Tongue (tissue), 2 donors: Measurements from ENCODE around the gene LAPTM4A. TPM values are rescaled to one million over a fixed set of nuclear protein-coding genes. Genes with fewer than 3 reads are reported as not detected.
"Not testable (repeated sequence)": the region's sequence is repeated elsewhere in the genome, so short reads cannot be mapped to it uniquely, and the experiment has no call there.

ENCODE experiments used
- DNase-seq: peaks from one replicate; pipeline ENCODE4 v3.0.0-alpha.2; 2015
- total RNA-seq: library from RNA; depleted of rRNA; stranded (reverse); fragments of >200 nt; gene quantifications from one replicate; pipeline ENCODE4 v1.2.3, GENCODE V29; 2014

Gene LAPTM4A
- 190 TPM for total RNA-seq

DNA sequence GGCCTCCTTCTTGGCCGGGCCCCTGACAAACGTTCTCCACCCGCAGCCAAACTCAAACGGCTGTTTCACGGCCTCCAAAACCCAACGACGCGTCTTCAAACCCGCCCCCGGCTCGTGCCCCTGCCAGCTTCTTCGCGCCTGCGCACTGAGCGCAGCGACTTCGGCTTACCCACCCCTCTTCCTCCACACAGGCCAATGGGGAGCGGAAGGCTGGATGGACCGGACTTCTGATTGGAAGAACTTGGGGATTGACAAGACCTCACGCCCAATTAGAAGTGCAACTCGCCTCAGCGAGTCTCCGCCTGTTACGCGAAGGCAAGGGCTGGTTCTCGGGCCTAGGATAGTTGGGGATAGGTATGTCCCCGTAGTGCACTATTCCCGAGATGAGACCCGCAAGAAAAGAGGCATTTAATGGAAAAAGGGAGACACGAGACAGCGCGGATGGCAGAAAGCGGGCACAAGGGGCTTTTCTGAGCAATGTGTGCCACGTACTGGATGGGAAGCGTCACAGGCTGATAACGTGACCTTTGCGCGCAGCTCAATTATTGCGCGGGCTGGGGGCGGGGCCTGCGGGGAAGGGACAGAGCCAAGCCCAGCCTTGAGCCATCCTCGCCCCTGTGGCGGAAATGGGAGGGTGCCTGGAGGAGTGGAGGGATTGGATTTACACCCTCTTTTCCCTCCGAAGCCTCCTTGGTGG, at the start of gene LAPTM4A:
Gene LAPTM4A, minus strand, starts transcription at position 97 of the 697 bp plus-strand sequence. CDS start 108 bp downstream, outside the sequence.
- DNase-seq: peak; percentile 100

DNA sequence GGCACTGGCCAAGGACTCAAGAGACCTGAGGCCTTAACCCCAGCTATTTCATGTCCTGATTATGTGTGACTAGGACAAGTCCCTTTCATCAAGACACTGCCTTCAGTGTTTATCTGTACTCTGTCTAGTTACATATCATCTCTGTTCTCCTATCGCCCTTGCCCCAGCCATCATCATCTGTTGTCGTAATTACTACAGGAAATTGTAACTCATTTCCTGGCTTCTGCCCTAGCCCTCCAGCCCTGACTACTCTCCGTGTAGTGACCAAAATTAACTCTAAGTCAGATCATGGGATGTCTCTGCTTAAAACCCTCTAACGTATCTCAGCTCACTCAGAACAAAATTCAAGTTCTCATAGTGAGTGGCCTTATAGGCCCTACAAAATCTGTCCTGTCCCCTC, 49.3 kb upstream of the LAPTM4A start:
- no peak for DNase-seq

DNA sequence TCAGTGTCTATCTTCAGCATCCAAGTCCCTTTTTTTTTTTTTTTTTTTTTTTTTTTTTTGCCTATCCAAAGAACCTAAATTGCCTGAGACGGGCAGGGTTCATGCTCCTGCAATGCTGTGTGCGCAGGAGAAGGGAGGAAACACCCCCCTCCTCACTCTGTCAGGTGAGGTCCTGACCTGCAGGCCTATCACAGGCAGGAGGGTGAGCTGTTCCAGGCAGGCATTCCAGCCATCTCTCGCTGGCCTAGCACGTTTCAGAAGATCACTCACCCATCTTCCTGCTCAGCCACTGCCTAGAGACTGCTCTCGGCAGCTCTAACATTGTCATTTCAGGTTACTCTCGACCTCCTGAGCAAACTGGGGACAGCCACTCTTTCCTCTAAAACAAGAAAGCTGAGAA, 48.4 kb upstream of the LAPTM4A start:
- DNase-seq: no peak

DNA sequence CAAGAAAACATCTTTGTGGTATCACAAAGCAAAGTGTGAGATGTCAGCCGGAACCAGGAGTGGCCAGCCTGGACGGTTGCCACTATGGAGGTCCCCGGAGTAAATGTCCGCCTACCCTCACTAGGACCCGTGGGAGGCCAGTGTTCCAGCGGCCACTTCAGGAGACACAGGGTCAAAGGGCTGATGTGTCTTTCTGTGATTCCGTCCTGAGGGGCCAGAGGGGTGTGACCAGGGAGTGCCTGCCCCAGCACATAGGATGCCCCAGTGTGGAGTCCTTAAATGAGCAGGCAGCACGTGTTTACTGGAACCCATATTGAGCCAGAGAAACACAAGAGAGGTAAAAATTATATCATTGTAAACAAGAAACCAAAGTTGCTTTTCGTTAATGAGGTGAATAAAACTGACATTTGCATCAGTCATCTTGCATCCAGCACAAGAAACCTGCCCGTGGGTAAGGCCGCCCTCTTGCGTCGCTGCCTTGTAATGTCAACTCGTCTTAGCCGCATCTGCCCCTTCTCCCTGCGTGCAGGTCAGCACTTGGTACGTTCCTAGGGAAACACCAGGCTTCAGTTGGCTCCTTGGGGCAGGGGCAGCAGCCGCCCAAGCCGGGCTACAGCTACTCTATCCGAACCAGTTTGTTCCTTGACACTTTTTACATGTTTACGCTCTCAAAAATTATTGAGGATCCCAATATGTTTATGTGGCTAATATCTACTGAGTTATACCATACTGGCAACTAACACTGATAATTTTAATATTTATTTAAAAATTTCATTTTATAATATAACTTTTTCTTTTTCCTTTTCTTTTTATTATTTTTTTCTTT, 46.7 kb upstream of the LAPTM4A start:
- peak; percentile 91 for DNase-seq

DNA sequence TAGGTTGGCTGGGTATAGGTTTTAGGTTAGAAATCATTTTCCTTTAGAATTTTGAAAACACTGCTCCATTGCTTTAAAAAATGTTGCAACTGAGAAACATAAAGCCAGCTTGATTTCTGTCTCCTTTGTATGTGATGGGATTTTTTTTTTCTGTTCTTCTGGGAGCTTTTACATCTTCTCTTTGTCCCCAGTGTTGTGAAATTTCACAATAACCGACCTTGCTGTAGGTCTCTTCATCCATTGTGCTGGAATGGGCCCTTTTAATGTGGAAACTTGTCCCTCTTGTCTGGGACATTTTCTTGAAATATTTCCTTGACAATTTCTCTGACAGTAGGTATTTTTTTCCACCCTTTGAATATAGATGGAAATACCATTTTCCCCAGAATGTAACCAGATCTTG, 44.0 kb upstream of the LAPTM4A start:
- DNase-seq: no peak

DNA sequence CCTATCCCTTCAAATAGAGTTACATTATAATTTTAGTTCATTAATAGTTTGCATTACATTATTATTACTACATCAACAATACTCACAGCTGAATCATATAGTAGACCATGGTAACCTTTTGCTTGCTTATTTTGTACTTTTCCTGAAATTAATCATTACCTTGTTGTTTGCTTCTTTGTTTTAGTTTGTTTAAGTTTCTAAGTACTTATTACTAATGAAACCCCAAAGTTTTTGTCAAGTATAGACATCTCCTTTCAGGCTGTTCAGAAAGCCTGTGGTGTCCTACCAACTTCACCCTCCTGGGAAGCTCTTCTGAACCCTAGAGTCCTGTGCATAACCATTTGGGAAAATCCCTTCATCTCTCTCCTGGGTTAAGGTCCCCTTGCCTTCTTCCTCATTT, 43.5 kb upstream of the LAPTM4A start:
- no peak for DNase-seq

DNA sequence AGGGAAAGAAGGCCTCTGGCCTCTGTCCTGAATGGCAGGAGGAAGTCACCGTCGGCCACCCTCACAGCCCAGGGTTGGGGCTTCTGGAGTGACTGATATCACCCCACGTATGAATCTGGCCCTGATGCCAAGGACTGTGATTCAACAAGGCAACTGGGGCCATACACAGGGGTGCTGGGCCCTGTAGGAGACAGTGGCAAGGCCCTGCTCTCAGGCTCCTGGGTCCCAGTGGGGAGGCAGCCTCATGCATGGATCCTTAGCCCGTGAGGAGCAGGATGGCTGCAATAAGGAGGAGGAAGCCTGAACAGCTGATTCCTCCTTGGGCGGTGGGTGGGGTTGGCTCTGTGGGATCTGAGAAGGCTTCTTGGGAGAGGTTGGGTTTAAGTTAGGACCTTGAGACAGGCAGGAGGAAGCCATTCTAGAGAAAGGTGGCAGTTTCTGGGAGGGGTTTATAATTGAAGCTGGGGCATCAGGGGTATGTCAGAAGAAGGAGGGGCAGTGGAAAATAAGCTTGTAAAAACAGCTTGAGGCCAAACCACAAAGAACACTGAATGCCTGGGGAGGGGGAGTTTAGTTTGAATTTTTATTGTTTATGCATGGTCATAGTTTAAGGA, 42.8 kb upstream of the LAPTM4A start:
- DNase-seq: no peak

DNA sequence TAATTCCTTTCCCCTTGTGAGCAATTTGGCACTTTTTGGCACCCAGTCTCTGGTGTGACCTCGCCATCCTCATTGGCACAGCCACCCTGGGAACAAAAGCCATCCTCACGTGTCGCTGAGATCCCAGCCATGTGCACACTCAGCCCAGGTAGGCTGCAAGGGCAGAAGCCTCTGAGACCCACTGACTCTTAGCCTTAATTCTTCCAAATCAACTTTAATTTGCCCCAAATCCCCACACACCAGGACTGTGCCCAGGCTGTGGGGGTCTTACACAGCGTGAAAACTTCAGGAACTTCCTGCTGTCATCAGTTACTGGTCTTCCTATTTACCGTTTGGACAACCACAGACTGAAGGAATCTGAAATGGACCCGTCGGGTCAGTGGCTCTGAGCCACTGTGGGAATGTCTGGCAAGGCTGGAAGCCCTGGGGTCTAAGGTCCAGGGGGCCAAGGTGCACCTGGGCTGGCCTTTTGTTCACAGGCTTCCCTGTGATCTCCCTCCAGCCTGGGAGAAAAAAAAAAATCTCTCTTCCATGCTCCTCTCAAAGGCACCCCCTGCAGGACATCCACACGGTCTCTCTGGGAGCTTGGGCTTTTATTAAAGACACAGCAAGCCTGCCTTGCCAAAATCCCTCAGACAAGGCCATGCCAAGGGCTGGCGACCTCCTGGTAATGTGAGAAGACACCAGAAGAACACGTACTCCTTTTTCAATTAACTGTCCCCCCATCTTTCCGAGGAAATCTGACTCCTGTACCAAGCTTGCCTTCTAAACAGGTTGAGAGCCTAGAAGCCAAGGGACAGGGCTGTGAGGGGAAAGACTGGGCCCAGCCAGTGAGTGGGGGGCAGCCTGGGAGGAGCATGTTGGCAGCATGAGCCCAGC, 42.1 kb upstream of the LAPTM4A start:
- peak; percentile 88 for DNase-seq

DNA sequence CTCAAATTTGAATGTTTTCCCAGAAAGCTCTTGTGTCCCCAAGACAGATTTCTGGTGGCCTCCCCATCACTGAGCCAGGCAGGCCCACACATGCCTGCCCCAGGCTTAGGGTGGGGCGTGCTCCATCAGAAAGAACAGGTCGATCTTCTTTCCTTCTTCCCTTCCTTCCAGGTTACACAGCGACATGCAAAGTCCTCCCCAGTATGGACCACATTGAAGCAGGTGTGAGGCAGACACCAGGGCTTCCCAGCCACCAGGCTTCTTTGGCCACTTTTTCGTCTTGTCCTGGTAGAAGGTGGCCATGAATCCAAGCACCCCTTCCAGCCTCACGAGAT, 41.4 kb upstream of the LAPTM4A start:
- no peak for DNase-seq

DNA sequence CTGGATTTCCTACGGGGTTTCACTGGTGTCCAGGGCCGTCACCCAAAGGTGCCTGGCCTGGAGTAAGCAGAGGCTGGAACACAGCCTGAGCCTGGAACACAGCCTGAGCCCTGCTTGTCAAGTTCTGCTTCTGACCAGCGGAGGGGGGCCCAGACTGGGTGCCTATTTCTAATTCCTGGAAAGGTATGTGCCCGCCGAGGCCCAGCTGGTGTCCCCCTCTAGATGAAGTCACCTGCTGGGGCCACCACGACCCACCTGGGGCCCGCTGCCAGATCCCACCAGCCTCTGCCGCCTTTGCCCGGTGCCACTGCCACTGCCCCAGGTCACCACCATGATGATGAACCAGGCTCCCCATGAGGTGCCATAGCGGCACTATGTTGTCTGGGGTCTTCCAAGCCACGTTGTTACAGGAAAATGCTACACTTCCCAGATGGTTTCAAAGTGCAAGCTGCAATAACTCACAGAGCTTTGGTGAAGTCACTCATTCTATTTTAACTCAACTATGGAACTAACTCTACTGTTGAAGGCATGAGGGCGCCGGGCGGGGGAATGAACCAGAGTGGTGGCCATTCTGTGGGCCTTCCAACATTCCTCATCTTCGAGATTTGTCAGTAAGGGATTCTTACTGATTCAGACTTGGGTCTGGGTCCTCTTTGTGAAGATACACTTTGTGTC, 40.9 kb upstream of the LAPTM4A start:
- peak; percentile 30 for DNase-seq

DNA sequence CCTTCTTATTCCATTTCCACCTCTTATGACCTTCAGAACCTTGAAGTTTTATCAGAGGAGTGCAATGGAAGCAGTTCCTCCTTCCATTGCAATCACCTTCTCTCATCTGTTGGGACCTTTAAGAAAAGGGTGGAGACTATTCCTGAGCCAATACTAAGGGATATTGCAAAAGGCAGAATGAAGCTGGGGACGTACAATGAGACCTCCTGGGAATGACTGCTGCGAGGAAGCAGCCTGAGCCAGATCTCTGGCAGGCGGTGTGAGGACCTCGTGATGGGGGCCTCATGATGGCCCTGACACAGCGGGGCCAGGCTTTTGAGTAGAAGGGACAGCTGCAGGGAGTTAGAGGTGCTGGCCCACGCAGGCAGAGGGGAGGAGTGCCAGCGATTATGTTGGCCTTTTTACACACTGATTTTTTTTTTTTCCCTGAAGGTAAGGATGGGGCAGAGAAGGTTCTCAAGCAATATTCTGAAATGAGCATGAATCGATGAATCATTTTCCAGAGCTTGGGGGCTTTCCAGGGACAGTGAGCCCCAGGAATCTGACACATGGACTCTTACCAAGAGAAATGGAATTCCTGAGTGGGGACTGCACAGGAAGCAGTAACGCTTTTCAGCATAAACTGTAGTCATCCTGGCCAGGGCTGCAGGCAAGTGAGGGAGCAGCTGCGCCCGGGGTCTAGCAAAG, 40.0 kb upstream of the LAPTM4A start:
- peak; percentile 96 for DNase-seq

DNA sequence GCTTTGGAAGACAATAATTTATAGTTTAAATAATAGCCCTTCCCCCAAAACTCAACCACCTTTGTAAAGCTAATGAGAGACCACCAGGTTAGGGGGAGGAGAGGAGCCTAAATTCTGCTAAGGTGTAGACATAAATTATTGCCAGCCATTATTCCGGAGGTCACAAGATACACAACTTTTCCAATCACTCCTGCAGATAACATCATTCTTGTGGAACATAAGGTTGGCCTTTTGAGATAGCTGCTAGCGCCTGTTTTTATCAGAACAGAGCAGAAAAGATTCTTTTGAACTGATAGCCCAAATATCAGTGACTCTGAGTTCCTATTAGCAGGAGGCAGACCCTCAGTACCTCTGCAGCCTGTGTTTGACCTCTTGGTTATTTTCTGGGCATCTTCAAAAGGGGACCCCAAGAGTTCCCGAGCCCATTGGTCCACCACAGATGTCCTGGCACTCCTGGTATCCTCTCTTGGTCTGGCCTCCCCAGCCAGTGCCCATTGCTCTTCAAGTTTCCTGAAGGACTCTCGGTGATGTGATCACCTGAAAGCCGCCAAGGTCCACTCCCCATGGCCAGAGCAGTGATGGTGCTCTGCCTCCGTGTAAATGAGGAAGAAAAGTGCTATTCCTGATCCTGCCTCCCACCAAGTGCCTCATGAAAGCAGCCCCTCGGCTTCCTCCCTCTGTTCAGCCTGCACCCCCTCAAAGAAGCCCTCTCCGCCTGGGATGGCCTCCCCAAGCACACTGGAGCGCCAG, 38.5 kb upstream of the LAPTM4A start:
- no peak for DNase-seq

DNA sequence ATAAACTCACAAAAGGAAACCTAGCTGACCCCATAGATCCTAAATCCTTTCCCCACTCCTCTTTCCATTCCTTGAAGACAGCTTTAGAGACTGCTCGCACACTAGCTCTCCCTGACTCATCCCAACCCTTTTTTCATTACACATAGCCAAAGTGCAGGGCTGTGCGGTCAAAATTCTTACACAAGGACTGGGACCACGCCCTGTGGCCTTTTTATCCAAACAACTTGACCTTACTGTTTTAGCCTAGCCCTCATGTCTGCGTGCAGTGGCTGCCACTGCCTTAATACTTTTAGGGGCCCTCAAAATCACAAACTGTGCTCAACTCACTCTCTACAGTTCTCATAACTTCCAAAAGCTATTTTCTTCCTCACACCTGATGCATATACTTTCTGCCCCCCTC, 34.5 kb upstream of the LAPTM4A start:
- not testable (repeated sequence) for DNase-seq

DNA sequence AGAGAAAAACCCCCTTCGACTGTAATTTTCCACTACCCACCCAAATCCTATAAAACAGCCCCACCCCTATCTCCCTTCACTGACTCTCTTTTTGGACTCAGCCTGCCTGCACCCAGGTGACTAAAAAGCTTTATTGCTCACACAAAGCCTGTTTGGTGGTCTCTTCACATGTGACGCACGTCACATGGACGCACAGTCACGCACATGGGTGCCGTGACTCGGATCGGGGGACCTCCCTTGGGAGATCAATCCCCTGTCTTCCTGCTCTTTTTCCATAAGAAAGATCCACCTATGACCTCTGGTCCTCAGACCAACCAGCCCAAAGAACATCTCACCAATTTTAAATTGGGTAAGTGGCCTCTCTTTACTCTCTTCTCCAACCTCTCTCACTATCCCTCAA, 31.4 kb upstream of the LAPTM4A start:
- DNase-seq: not testable (repeated sequence)

DNA sequence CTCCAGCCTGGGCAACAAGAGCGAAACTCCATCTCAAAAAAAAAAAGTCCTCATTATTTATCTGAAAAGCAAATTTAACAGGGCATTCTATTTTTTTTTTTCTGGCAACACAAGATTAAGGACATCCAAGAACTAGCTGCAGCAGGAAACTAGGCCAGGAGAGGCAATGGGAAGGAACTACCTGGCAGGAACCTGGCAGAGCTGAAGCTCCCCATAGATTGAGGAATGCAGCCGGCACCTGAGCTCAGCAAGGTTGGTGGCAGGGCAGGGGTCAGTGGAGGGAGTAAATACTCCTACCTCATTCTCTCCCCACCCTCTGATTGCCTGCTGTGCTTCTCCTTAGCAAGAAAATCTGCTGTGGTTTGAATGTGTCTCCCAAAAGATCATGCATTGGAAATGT, 30.4 kb upstream of the LAPTM4A start:
- DNase-seq: no peak

DNA sequence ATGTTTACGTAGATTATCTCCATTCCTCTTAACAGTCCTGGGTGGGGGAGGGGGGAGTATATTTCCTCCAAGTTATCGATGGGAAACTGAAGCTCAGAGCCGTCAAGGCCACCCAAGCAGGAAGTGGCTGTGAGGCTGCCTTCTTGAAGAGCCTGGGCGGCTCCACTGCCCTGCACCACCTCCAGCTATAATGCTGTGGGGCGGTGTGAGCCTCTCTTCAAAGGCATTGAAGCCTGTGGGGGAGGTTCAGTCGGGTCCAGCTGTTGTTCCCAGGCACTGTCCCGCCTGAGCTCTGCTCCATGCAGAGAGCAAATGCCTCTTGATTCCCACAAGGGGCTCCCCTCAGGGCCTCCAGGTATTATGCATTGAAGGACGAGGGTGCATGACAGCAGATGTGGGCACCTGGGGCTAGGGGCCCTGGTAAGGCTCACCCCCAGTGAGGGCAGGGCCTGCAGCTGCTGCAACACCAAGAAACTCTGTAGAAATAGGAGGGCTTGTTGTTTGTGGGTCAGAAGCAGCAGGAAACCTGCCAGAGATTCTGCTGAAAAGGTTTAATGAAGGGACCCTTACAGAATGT, 29.5 kb upstream of the LAPTM4A start:
- peak; percentile 73 for DNase-seq

DNA sequence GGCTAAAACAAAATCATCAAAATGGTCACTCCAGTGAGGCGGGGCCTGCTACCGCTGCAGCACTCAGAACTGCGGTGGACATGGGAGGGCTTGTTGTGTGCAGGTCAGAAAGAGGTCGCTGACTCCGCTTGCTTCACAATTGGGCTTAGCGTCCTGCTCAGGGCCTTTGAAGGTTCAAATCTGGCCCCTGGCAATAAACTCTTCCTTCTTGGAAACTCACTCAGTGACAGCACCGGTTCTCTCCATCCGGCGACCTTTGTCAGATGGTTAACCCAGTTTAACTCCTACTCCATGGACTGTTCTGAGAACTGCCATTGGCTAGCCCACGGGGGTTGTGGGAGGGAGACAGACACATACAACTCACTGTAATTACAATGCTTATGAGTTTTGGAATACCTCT, 29.0 kb upstream of the LAPTM4A start:
- no peak for DNase-seq

DNA sequence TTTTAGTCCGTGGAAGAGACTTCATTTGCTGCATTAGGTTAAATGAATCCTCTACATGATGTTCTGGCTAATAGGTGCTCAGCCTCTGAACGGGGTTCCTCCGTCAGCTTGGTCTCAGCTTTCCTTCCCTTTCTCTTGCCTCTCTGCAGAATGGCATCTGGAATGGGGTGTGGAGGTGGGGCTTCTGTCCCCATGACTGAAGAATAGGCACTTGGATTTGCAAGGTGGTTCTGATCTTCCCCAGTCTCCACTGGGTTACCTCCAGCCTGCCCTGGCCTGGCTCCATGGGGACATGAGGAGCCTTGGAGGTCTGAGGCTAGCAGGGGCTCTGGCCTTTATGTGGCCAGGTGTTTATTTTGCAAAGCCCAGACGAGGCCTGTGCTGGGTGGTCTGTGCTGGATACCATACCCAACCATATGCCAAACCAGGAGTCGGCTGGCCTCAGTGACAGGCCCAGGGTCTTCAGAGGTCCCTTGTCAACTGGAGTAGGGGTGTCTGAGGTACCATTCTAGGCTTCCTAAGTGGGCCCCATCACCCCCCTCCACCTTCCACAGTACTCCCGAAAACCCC, 28.2 kb upstream of the LAPTM4A start:
- no peak for DNase-seq

DNA sequence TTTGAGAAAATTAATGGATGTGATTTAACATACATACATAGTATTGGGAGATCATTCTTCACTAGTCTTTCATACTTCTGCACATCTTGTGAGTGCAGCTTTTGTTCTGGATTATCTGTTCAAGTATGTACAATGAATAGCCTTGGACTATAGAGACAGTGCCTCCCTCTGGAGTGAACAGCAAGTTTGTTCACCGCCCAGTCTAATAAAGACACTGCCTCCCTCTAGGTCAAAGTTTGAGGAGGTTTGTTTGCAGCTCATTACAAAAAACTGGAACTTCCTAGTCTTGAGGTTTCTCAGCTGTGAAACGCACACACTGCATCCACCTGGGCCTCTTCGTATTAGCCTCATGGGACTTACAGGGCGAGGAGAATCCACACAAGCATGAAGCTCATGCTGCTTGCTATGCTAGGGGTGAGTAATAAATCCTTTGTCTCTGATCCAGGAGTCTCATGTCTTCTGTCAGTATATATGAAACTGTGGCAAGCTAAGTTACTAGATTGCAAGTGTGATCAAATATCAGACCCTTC, 26.0 kb upstream of the LAPTM4A start:
- no peak for DNase-seq
